Fibroblast of lung (primary cell): ENCODE results near the gene MYO3B. TPM values are rescaled to one million over a fixed set of nuclear protein-coding genes. Genes with fewer than 3 reads are reported as not detected.

ENCODE experiments used
- DNase-seq, 2 donors: peaks; one replicate each; pipeline versions ENCODE4 v3.0.0 to v3.0.0-alpha.2; 2010; ENCODE audit warnings: low read depth in 2 of 2
- H2AFZ ChIP-seq: 2 replicates; pipeline ENCODE4 v1.5.1; 2012; ENCODE audit warnings: low read length, control low read depth, inconsistent platforms
- H3K27ac ChIP-seq: 2 replicates; pipeline ENCODE4 v1.5.1; 2011; ENCODE audit warnings: low read length, control low read depth; ENCODE audit not compliant: insufficient read depth
- H3K27me3 ChIP-seq: 2 replicates; pipeline ENCODE4 v1.5.1; 2011; ENCODE audit warnings: mild to moderate bottlenecking, low read length; ENCODE audit not compliant: control insufficient read depth, insufficient read depth
- H3K36me3 ChIP-seq: 2 replicates; pipeline ENCODE4 v1.5.1; 2011; ENCODE audit warnings: low read length; ENCODE audit not compliant: control insufficient read depth, insufficient read depth
- H3K4me1 ChIP-seq: 2 replicates; pipeline ENCODE4 v1.5.1; 2011; ENCODE audit warnings: low read length; ENCODE audit not compliant: control insufficient read depth, insufficient read depth; ENCODE audit errors: extremely low read depth
- H3K4me2 ChIP-seq: 2 replicates; pipeline ENCODE4 v1.5.1; 2011; ENCODE audit warnings: low read length, control low read depth; ENCODE audit not compliant: insufficient read depth; ENCODE audit errors: extremely low read depth
- H3K4me3 ChIP-seq, 4 experiments: fragments of 200-600 bp in 1 of 4; sonication (generic) in 1 of 4; replicated peaks in 1 of 4; 2 replicates each; pipeline ENCODE4 v1.5.1; 2011 to 2016; ENCODE audit warnings: low read length in 4 of 4, low read depth in 3 of 4, mild to moderate bottlenecking in 3 of 4, control low read depth in 2 of 4, inconsistent platforms in 1 of 4, mixed read lengths in 1 of 4; ENCODE audit not compliant: insufficient read depth in 1 of 4; ENCODE audit errors: control extremely low read depth in 1 of 4
- H3K79me2 ChIP-seq: 2 replicates; pipeline ENCODE4 v1.5.1; 2012; ENCODE audit warnings: mild to moderate bottlenecking, low read length, inconsistent platforms; ENCODE audit not compliant: control insufficient read depth, insufficient read depth
- H3K9ac ChIP-seq: 2 replicates; pipeline ENCODE4 v1.5.1; 2011; ENCODE audit warnings: mild to moderate bottlenecking, low read length, control low read depth; ENCODE audit not compliant: insufficient read depth
- H3K9me3 ChIP-seq: 2 replicates; pipeline ENCODE4 v1.5.1; 2012; ENCODE audit warnings: low read depth, low read length; ENCODE audit not compliant: control insufficient read depth, insufficient read depth
- H4K20me1 ChIP-seq: 2 replicates; pipeline ENCODE4 v1.5.1; 2011; ENCODE audit warnings: low read length; ENCODE audit not compliant: control insufficient read depth, insufficient read depth; ENCODE audit errors: extremely low read depth
- CTCF ChIP-seq, 2 donors: IDR thresholded peaks in 1 of 2; conservative IDR thresholded peaks in 1 of 2; 1 replicate in 1 of 2; 2 replicates in 1 of 2; pipeline ENCODE4 v1.5.1; 2011 to 2012; ENCODE audit warnings: low read length in 2 of 2, control low read depth in 1 of 2, inconsistent platforms in 1 of 2, low read depth in 1 of 2, mild to moderate bottlenecking in 1 of 2
- EZH2 ChIP-seq: IDR thresholded peaks from 2 replicates; pipeline ENCODE4 v1.5.1; 2012; ENCODE audit warnings: low read length, control low read depth, mild to moderate bottlenecking; ENCODE audit errors: missing control alignments
- polyA plus RNA-seq, 2 donors: library from polyadenylated mRNA; depleted of rRNA in 1 of 2; stranded (reverse) in 1 of 2; unstranded in 1 of 2; fragments of >200 nt; gene quantifications; 2 replicates each; pipeline ENCODE4 v1.2.1, GENCODE V29; 2011 to 2012; ENCODE audit warnings: missing spikeins in 1 of 2
- total RNA-seq: library from RNA; depleted of rRNA; stranded (reverse); fragments of >200 nt; gene quantifications from 2 replicates; pipeline ENCODE4 v1.2.1, GENCODE V29; 2014

The MYO3B gene
- total and polyA plus RNA-seq, 2 donors (not counting 1 experiment from before 2014, with no cell fraction given): 0.06 to 0.50 TPM

- H3K4me1 ChIP-seq: no peaks in the 10 kb centered on the region
Measured at GRCh38 chr2:170696948-170697347, 519.0 kb downstream of the MYO3B start.

GRCh38 chr2:170701011-170701410 lies 523.1 kb downstream of the MYO3B start:
- no peaks in the 10 kb centered on the region for H3K79me2 ChIP-seq
- DNase-seq: no peak
- no peak overlapping the region for H3K27ac ChIP-seq
- TF ChIP-seq CTCF (conservative IDR thresholded peaks at IDR 0.05 in 1 of 2, IDR thresholded peaks at IDR 0.05 in 1 of 2; ENCODE audit: low read depth in 1 of 2, low read length in 2 of 2) (no peak), EZH2 (no peak)
- no peak overlapping the region for H3K4me3 ChIP-seq
- H3K9me3 ChIP-seq: no peaks in the 10 kb centered on the region
- no peaks in the 10 kb centered on the region for H3K4me1 ChIP-seq
- no peak overlapping the region for H3K4me2 ChIP-seq
- no peak overlapping the region for H3K9ac ChIP-seq
- no peaks in the 10 kb centered on the region for H4K20me1 ChIP-seq
- no peaks in the 10 kb centered on the region for H3K36me3 ChIP-seq
- H2AFZ ChIP-seq: no peak overlapping the region
- H3K27me3 ChIP-seq: peaks cover 3% of the 10 kb centered on the region

More at GRCh38 chr2:170696948-170697347, 519.0 kb downstream of the MYO3B start:
- Histone ChIP-seq H3K36me3 (no peaks in the 10 kb centered on the region), H3K27me3 (no peaks in the 10 kb centered on the region), H3K4me3 (no peak overlapping the region), H3K9ac (no peak overlapping the region), H3K79me2 (no peaks in the 10 kb centered on the region), H2AFZ (no peak overlapping the region), H4K20me1 (no peaks in the 10 kb centered on the region), H3K9me3 (no peaks in the 10 kb centered on the region), H3K27ac (no peak overlapping the region), H3K4me2 (no peak overlapping the region)
- no peak for TF ChIP-seq CTCF (conservative IDR thresholded peaks at IDR 0.05 in 1 of 2, IDR thresholded peaks at IDR 0.05 in 1 of 2; ENCODE audit: low read depth in 1 of 2, low read length in 2 of 2)
- TF ChIP-seq EZH2: no peak
- no peak for DNase-seq

DNA sequence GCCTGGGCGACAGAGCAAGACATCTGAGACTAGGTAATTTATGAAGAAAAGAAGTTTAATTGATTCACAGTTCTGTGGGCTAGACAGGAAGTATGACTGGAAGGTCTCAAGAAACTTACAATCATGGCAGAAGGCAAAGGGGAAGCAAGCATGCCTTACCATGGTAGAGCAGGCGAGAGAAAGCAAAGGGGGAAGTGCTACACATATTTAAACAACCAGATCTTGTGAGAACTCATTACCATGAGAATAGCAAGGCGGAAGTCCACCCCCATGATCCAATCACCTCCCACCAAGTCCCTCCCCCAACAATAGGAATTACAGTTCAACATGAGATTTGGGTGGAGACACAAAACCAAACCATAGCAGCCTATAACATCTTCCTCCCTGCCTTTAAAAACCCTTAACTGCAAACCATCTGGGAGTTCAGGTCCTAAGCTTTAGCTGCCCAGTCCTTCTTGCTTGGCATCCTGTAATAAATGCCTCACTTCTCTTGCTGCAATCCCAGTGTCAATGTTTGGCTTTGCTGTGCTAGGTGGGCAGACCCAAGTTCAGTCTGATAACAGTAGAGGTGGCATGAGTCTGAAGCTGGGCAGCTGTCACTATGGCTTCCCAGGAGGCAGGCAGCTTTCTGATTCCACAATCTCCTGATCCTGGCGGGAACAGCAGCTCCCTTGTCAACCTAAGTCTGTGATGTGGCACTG lies 526.0 kb downstream of the MYO3B start:
- no peaks in the 10 kb centered on the region for H3K36me3 ChIP-seq
- no peaks in the 10 kb centered on the region for H3K79me2 ChIP-seq
- TF ChIP-seq CTCF (conservative IDR thresholded peaks at IDR 0.05 in 1 of 2, IDR thresholded peaks at IDR 0.05 in 1 of 2; ENCODE audit: low read depth in 1 of 2, low read length in 2 of 2) (no peak), EZH2 (no peak)
- no peaks in the 10 kb centered on the region for H3K9me3 ChIP-seq
- no peak for DNase-seq
- H3K4me1 ChIP-seq: no peaks in the 10 kb centered on the region
- no peak overlapping the region for H3K27ac ChIP-seq
- H2AFZ ChIP-seq: no peak overlapping the region
- H4K20me1 ChIP-seq: no peaks in the 10 kb centered on the region
- no peak overlapping the region for H3K4me2 ChIP-seq
- H3K9ac ChIP-seq: no peak overlapping the region
- no peak overlapping the region for H3K4me3 ChIP-seq
- peaks cover 11% of the 10 kb centered on the region for H3K27me3 ChIP-seq
